GM12878 (cell line): Measurements from ENCODE around the gene HCN4. TPM values are rescaled to one million over a fixed set of nuclear protein-coding genes. Genes with fewer than 3 reads are reported as not detected.

Source experiments
- ATAC-seq: fragments of 200-7000 bp; cut with Tn5 transposase; 3 replicates; pipeline ENCODE4 v1.9.1; 2020; ENCODE audit warnings: mild to moderate bottlenecking, moderate library complexity
- BruUV-seq: library from RNA; stranded (reverse); fragments of 400-500 nt; replicated peaks from 2 replicates; lab custom pipeline; 2021; lab: Mats Ljungman, UMichigan
- CTCF ChIA-PET: fragments of 300-600 bp; sonication (Branson Sonifier 250); formaldehyde crosslinking; extraction: SDS; loops from one replicate; lab custom pipeline; 2021; ENCODE audit warnings: inconsistent platforms; lab: Yijun Ruan, JAX
- POLR2A ChIA-PET: fragments of 350-600 bp; formaldehyde crosslinking; extraction: SDS; loops from one replicate; lab custom pipeline; 2021; ENCODE audit warnings: inconsistent platforms; lab: Charles Lee
- RAD21 ChIA-PET: fragments of 300-600 bp; sonication (Branson Sonifier 250); formaldehyde crosslinking; loops from one replicate; lab custom pipeline; 2023; ENCODE audit warnings: antibody characterized with exemption; ENCODE audit not compliant: unreplicated experiment; lab: Charles Lee
- SMC1A ChIA-PET: fragments of 300-600 bp; sonication (Branson Sonifier 250); formaldehyde crosslinking; loops from one replicate; lab custom pipeline; 2023; ENCODE audit not compliant: unreplicated experiment, uncharacterized antibody; lab: Charles Lee
- DNase-seq: peaks from one replicate; pipeline ENCODE4 v3.0.0-alpha.2; 2011; ENCODE audit warnings: low read depth, low spot score
- FAIRE-seq: peaks from 3 replicates; lab custom pipeline; 2011; peaks lifted over from hg19 to GRCh38; lab: Jason Lieb, UNC
- H2AFZ ChIP-seq: 2 replicates; pipeline ENCODE4 v1.6.0; 2011; ENCODE audit warnings: low read depth, low read length, control low read depth; ENCODE audit not compliant: control insufficient read depth
- H3K27ac ChIP-seq: 2 replicates; pipeline ENCODE4 v1.5.1; 2011; ENCODE audit warnings: control low read depth; ENCODE audit not compliant: control insufficient read depth, insufficient read depth
- H3K27me3 ChIP-seq, 2 experiments: replicated peaks in 1 of 2; 2 replicates each; pipeline versions ENCODE4 v1.6.0 to v1.6.1; 2011; ENCODE audit warnings: low read length in 1 of 2; ENCODE audit not compliant: control insufficient read depth in 2 of 2, insufficient read depth in 2 of 2
- H3K36me3 ChIP-seq, 2 experiments: 2 replicates each; pipeline ENCODE4 v1.5.1; 2011; ENCODE audit warnings: low read length in 1 of 2; ENCODE audit not compliant: control insufficient read depth in 2 of 2, insufficient read depth in 2 of 2
- H3K4me1 ChIP-seq: 2 replicates; pipeline ENCODE4 v1.6.1; 2011; ENCODE audit warnings: mild to moderate bottlenecking, low read length, moderate library complexity, mixed read lengths; ENCODE audit not compliant: control insufficient read depth, insufficient read depth
- H3K4me2 ChIP-seq: 2 replicates; pipeline ENCODE4 v1.6.0; 2011; ENCODE audit warnings: control low read depth; ENCODE audit not compliant: control insufficient read depth, insufficient read depth
- H3K4me3 ChIP-seq: fragments of 200-600 bp; sonication (generic); 2 replicates; pipeline ENCODE4 v1.5.1; 2016
- H3K79me2 ChIP-seq: 2 replicates; pipeline ENCODE4 v1.6.0; 2011; ENCODE audit warnings: low read length; ENCODE audit not compliant: control insufficient read depth, insufficient read depth
- H3K9ac ChIP-seq: 2 replicates; pipeline ENCODE4 v1.8.0; 2011; ENCODE audit warnings: low read length, control low read depth, mixed read lengths; ENCODE audit not compliant: control insufficient read depth, insufficient read depth
- H3K9me3 ChIP-seq: replicated peaks from 3 replicates; pipeline ENCODE4 v1.5.1; 2011; ENCODE audit warnings: mild to moderate bottlenecking, low read length; ENCODE audit not compliant: control insufficient read depth, insufficient read depth
- H4K20me1 ChIP-seq: 2 replicates; pipeline ENCODE4 v1.6.0; 2011; ENCODE audit not compliant: control insufficient read depth, insufficient read depth
- ATF2 ChIP-seq: IDR thresholded peaks from 2 replicates; pipeline ENCODE4 v1.6.1; 2012; ENCODE audit warnings: low read length, inconsistent platforms
- GATAD2B ChIP-seq: fragments of 450-650 bp; conservative IDR thresholded peaks from 2 replicates; pipeline ENCODE4 v1.6.1; 2017; ENCODE audit warnings: low read depth, mild to moderate bottlenecking, moderate library complexity
- JUND ChIP-seq: IDR thresholded peaks from 2 replicates; pipeline ENCODE4 v1.6.1; 2012; ENCODE audit warnings: low read depth, mild to moderate bottlenecking, low read length, improper control_type of control experiment, moderate library complexity
- MYC ChIP-seq: IDR thresholded peaks from 2 replicates; pipeline ENCODE4 v1.6.1; 2011; ENCODE audit warnings: mild to moderate bottlenecking, low read length, moderate library complexity, inconsistent platforms; ENCODE audit not compliant: insufficient read depth, insufficient replicate concordance, insufficient read length, severe bottlenecking
- SRF ChIP-seq, 2 experiments: IDR thresholded peaks; 2 replicates each; pipeline ENCODE4 v1.6.1; 2011; ENCODE audit warnings: low read depth in 2 of 2, low read length in 2 of 2, mild to moderate bottlenecking in 1 of 2, moderate library complexity in 1 of 2
- ZNF592 ChIP-seq: fragments of 450-650 bp; IDR thresholded peaks from 2 replicates; pipeline ENCODE4 v1.6.1; 2017; ENCODE audit warnings: mild to moderate bottlenecking, moderate library complexity
- WGBS: methylation state at CpG from one replicate; pipeline ENCODE4 v1.1.6; 2016; ENCODE audit warnings: low lambda C conversion rate; ENCODE audit not compliant: insufficient replicate concordance, insufficient coverage; ENCODE audit errors: missing lambda C conversion rate; 5-methylcytosine and 5-hydroxymethylcytosine counted together
- in situ Hi-C: fragments of 300-500 bp; cut with MboI; formaldehyde crosslinking; loops from 9 replicates; pipeline ENCODE4 v1.14.3; 2018; ENCODE audit warnings: mixed read lengths
- intact Hi-C: fragments of 100-400 bp; cut with micrococcal nuclease; formaldehyde crosslinking; loops from one replicate; pipeline ENCODE4 v1.14.2; 2022; ENCODE audit not compliant: unreplicated experiment
- polyA plus RNA-seq, 11 experiments: library from polyadenylated mRNA; depleted of rRNA in 4 of 11; unstranded in 6 of 11; stranded (reverse) in 5 of 11; fragments of >200 nt; fragmentation: Nextera tagmentation in 4 of 11; fragmentation: Illumina TruSeq in 1 of 11; extraction: Ambion mirVana in 4 of 11; extraction: Trizol in 1 of 11; gene quantifications; 1 replicate in 1 of 11; 2 replicates in 10 of 11; pipeline versions ENCODE4 v1.2.1 to v1.2.3, GENCODE V29; 2011 to 2016; ENCODE audit warnings: inconsistent platforms in 2 of 11, missing spikeins in 2 of 11, low read depth in 1 of 11
- total RNA-seq, 4 experiments: library from RNA; depleted of rRNA in 3 of 4; stranded (reverse); fragments of >200 nt in 3 of 4; fragmentation: Illumina TruSeq in 1 of 4; extraction: Trizol in 1 of 4; gene quantifications; 2 replicates each; pipeline versions ENCODE4 v1.2.1 to v1.2.3, GENCODE V29; 2013 to 2021

HCN4 gene
- total and polyA plus RNA-seq, 10 of the 15 experiments (the other 5 are each of a cell fraction or from before 2014, with no cell fraction given) = 0.03 to 0.10 TPM; not detected in 8

- no peaks in the 10 kb centered on the region for H4K20me1 ChIP-seq
- FAIRE-seq = no peak
- WGBS = 31% methylated on average over 8 of the region's 8 CpGs
- H3K27me3 ChIP-seq = no peaks in the 10 kb centered on the region; a peak in 2 of 4 replicates
- in situ Hi-C loops = no loop called here
- H3K9me3 ChIP-seq = no peaks in the 10 kb centered on the region
- DNase-seq = no peak
- ChIA-PET CTCF (no interaction called here), POLR2A (no interaction called here), SMC1A (no interaction called here), RAD21 (no interaction called here)
- H3K9ac ChIP-seq = no peak overlapping the region
- no peak overlapping the region for H2AFZ ChIP-seq
- H3K4me2 ChIP-seq = no peak overlapping the region
- H3K4me1 ChIP-seq = no peaks in the 10 kb centered on the region
- H3K4me3 ChIP-seq = no peak overlapping the region
- no peaks in the 10 kb centered on the region for H3K36me3 ChIP-seq
- no peak for ATAC-seq
- intact Hi-C loops = no loop called here
- no peaks in the 10 kb centered on the region for H3K79me2 ChIP-seq
- no peak overlapping the region for H3K27ac ChIP-seq
- TF ChIP-seq ZNF592 (no peak), MYC (no peak), SRF (IDR thresholded peaks at IDR 0.05; ENCODE audit: low read depth in 2 of 2, low read length in 2 of 2) (no peak), GATAD2B (no peak), JUND (no peak), ATF2 (no peak)
- no TSS peak for BruUV-seq
Measured at GRCh38 chr15:73386886-73387506, 18.2 kb upstream of the HCN4 start.
